ENCODE data around the gene SZT2. TPM values are rescaled to one million over a fixed set of nuclear protein-coding genes. Genes with fewer than 3 reads are reported as not detected.

SZT2 gene
- total RNA-seq, 2 experiments from 2014 or later, result 27.3 to 37.6 TPM

- intact Hi-C loops (cut with micrococcal nuclease), result no loop called here
- no peaks in the 10 kb centered on the region for H3K9me3 Mint-ChIP-seq
- peaks cover 6% of the 10 kb centered on the region for H3K4me1 Mint-ChIP-seq (ENCODE audit: low read depth)
- H3K27ac Mint-ChIP-seq, result no peak overlapping the region
- CTCF ChIA-PET, result no interaction called here
- no peaks in the 10 kb centered on the region for H3K27me3 Mint-ChIP-seq
- peaks cover 25% of the 10 kb centered on the region for H3K36me3 Mint-ChIP-seq
- H3K4me3 Mint-ChIP-seq, result no peak overlapping the region
- POLR2A ChIA-PET, result no interaction called here
- no peak for DNase-seq
Measured at GRCh38 chr1:43447891-43448708, 58.4 kb downstream of the SZT2 start.

GRCh38 chr1:43448955-43449707 lies 59.4 kb downstream of the SZT2 start:
- Mint-ChIP-seq H3K36me3 (peaks cover 23% of the 10 kb centered on the region), H3K9me3 (no peaks in the 10 kb centered on the region), H3K27me3 (no peaks in the 10 kb centered on the region), H3K4me3 (no peak overlapping the region), H3K27ac (no peak overlapping the region), H3K4me1 (ENCODE audit: low read depth) (peaks cover 9% of the 10 kb centered on the region)
- POLR2A ChIA-PET, result no interaction called here
- CTCF ChIA-PET, result no interaction called here
- intact Hi-C loops (cut with micrococcal nuclease), result no loop called here
- DNase-seq, result no peak

GRCh38 chr1:43449708-43450069 lies 60.0 kb downstream of the SZT2 start:
- peaks cover 23% of the 10 kb centered on the region for H3K36me3 Mint-ChIP-seq
- no peak overlapping the region for H3K4me3 Mint-ChIP-seq

GRCh38 chr1:43450251-43450941 lies 60.7 kb downstream of the SZT2 start:
- no peak for DNase-seq
- intact Hi-C loops (cut with micrococcal nuclease), result loop anchor here (5.0 to 10.0 kb wide), 2 partner anchors 83 to 584 kb away; partner anchors contain the start of genes ELOVL1 and SLC6A9
- no peak overlapping the region for H3K27ac Mint-ChIP-seq
- peaks cover 4% of the 10 kb centered on the region for H3K27me3 Mint-ChIP-seq
- ChIA-PET CTCF (no interaction called here), POLR2A (no interaction called here)
- no peak overlapping the region for H3K4me3 Mint-ChIP-seq
- H3K4me1 Mint-ChIP-seq (ENCODE audit: low read depth), result peaks cover 19% of the 10 kb centered on the region
- no peaks in the 10 kb centered on the region for H3K9me3 Mint-ChIP-seq
- peaks cover 24% of the 10 kb centered on the region for H3K36me3 Mint-ChIP-seq

More at GRCh38 chr1:43449708-43450069, 60.0 kb downstream of the SZT2 start:
- Mint-ChIP-seq H3K4me1 (ENCODE audit: low read depth) (peaks cover 15% of the 10 kb centered on the region), H3K9me3 (no peaks in the 10 kb centered on the region), H3K27ac (no peak overlapping the region), H3K27me3 (no peaks in the 10 kb centered on the region)
- no peak for DNase-seq
- ChIA-PET CTCF (no interaction called here), POLR2A (no interaction called here)
- intact Hi-C loops (cut with micrococcal nuclease), result loop anchor here (5.0 to 10.0 kb wide), 2 partner anchors 82 to 585 kb away; partner anchors contain the start of genes ELOVL1 and SLC6A9

- Mint-ChIP-seq H3K4me1 (ENCODE audit: low read depth) (peaks cover 19% of the 10 kb centered on the region), H3K27ac (no peak overlapping the region), H3K27me3 (peaks cover 7% of the 10 kb centered on the region), H3K36me3 (peaks cover 20% of the 10 kb centered on the region), H3K9me3 (no peaks in the 10 kb centered on the region), H3K4me3 (no peak overlapping the region)
- POLR2A ChIA-PET, result no interaction called here
- CTCF ChIA-PET, result no interaction called here
- no peak for DNase-seq
- intact Hi-C loops (cut with micrococcal nuclease), result loop anchor here (5.0 to 10.0 kb wide), 2 partner anchors 84 to 584 kb away; partner anchors contain the start of genes ELOVL1 and SLC6A9
Measured at GRCh38 chr1:43451157-43451591, 61.5 kb downstream of the SZT2 start.

GRCh38 chr1:43451701-43452532 lies 62.2 kb downstream of the SZT2 start:
- Mint-ChIP-seq H3K4me3 (no peak overlapping the region), H3K27me3 (peaks cover 11% of the 10 kb centered on the region), H3K36me3 (peaks cover 15% of the 10 kb centered on the region), H3K9me3 (no peaks in the 10 kb centered on the region), H3K27ac (no peak overlapping the region), H3K4me1 (ENCODE audit: low read depth) (peaks cover 19% of the 10 kb centered on the region)
- intact Hi-C loops (cut with micrococcal nuclease), result loop anchor here (5.0 to 10.0 kb wide), 2 partner anchors 85 to 583 kb away; partner anchors contain the start of genes ELOVL1 and SLC6A9
- CTCF ChIA-PET, result interaction anchor here (1.2 kb wide), 1 partner anchor 225 kb away, joined by 3 read pairs; no protein-coding TSS in a partner anchor
- POLR2A ChIA-PET, result interaction anchor here (0.6 kb wide), 1 partner anchor 136 kb away, joined by 4 read pairs; no protein-coding TSS in a partner anchor
- no peak for DNase-seq

- POLR2A ChIA-PET, result interaction anchor here (0.6 to 1.3 kb wide), 3 partner anchors 8 to 137 kb away, joined by 3 to 4 read pairs (median 3); no protein-coding TSS in a partner anchor
Measured at GRCh38 chr1:43452789-43453441, 63.2 kb downstream of the SZT2 start.

GRCh38 chr1:43453442-43454269 lies 64.0 kb downstream of the SZT2 start, which contains the start of gene HYI:
HYI (minus strand) TSS chr1:43453931; CDS start chr1:43453793, 138 bp downstream.
- Mint-ChIP-seq H3K27me3 (peaks cover 18% of the 10 kb centered on the region), H3K4me3 (peak within 1 kb of the TSS; percentile 80), H3K4me1 (ENCODE audit: low read depth) (peaks cover 19% of the 10 kb centered on the region), H3K36me3 (peaks cover 15% of the 10 kb centered on the region), H3K27ac (peak within 1 kb of the TSS; percentile 85), H3K9me3 (no peaks in the 10 kb centered on the region)
- CTCF ChIA-PET, result interaction anchor here (0.9 to 2.1 kb wide), 3 partner anchors 54 to 227 kb away, joined by 3 to 8 read pairs (median 3); no protein-coding TSS in a partner anchor
- intact Hi-C loops (cut with micrococcal nuclease), result loop anchor here (1.0 to 10.0 kb wide), 4 partner anchors 65 to 581 kb away; partner anchors contain the start of genes ELOVL1, MED8, SLC6A9 and ST3GAL3
- peak; percentile 85 for DNase-seq
- POLR2A ChIA-PET, result interaction anchor here (0.6 to 1.6 kb wide), 7 partner anchors 9 to 196 kb away, joined by 3 to 6 read pairs (median 3); partner anchors contain the start of genes KDM4A, MED8 and SZT2

More at GRCh38 chr1:43452789-43453441, 63.2 kb downstream of the SZT2 start:
- intact Hi-C loops (cut with micrococcal nuclease), result loop anchor here (5.0 to 10.0 kb wide), 2 partner anchors 86 to 582 kb away; partner anchors contain the start of genes ELOVL1 and SLC6A9
- no peak for DNase-seq
- peaks cover 15% of the 10 kb centered on the region for H3K27me3 Mint-ChIP-seq
- peak overlapping the region; percentile 63 for H3K27ac Mint-ChIP-seq
- H3K4me1 Mint-ChIP-seq (ENCODE audit: low read depth), result peaks cover 19% of the 10 kb centered on the region
- H3K36me3 Mint-ChIP-seq, result peaks cover 15% of the 10 kb centered on the region
- H3K4me3 Mint-ChIP-seq, result peak overlapping the region; percentile 69
- CTCF ChIA-PET, result interaction anchor here (1.2 kb wide), 1 partner anchor 226 kb away, joined by 3 read pairs; no protein-coding TSS in a partner anchor
- no peaks in the 10 kb centered on the region for H3K9me3 Mint-ChIP-seq

GRCh38 chr1:43454270-43455011 lies 64.7 kb downstream of the SZT2 start:
- Mint-ChIP-seq H3K9me3 (no peaks in the 10 kb centered on the region), H3K36me3 (peaks cover 15% of the 10 kb centered on the region), H3K4me3 (peak overlapping the region; percentile 80), H3K4me1 (ENCODE audit: low read depth) (peaks cover 19% of the 10 kb centered on the region), H3K27me3 (peaks cover 18% of the 10 kb centered on the region), H3K27ac (peak overlapping the region; percentile 85)
- intact Hi-C loops (cut with micrococcal nuclease), result loop anchor here (1.0 to 10.0 kb wide), 4 partner anchors 66 to 580 kb away; partner anchors contain the start of genes ELOVL1, MED8, SLC6A9 and ST3GAL3
- ChIA-PET CTCF (interaction anchor here (0.9 to 2.1 kb wide), 3 partner anchors 55 to 481 kb away, joined by 3 to 8 read pairs (median 4); no protein-coding TSS in a partner anchor), POLR2A (interaction anchor here (0.7 to 1.6 kb wide), 6 partner anchors 8 to 195 kb away, joined by 3 to 6 read pairs (median 3); partner anchors contain the start of genes KDM4A, MED8 and SZT2)
- DNase-seq, result peak; percentile 85
